H1 (cell line): Measurements from ENCODE around the gene HS2ST1. TPM values are rescaled to one million over a fixed set of nuclear protein-coding genes. Genes with fewer than 3 reads are reported as not detected.

ENCODE experiments used
- CTCF ChIA-PET: fragments of 300-600 bp; sonication (Branson Sonifier 250); formaldehyde crosslinking; loops from one replicate; lab custom pipeline; 2021; ENCODE audit not compliant: partially characterized antibody; lab: Charles Lee
- POLR2A ChIA-PET: fragments of 300-600 bp; sonication (Branson Sonifier 250); formaldehyde crosslinking; loops from one replicate; lab custom pipeline; 2021; ENCODE audit warnings: inconsistent platforms; ENCODE audit not compliant: partially characterized antibody; lab: Charles Lee
- DNase-seq, 2 experiments: peaks; one replicate each; pipeline versions ENCODE4 v3.0.0 to v3.0.0-alpha.2; 2010 to 2022; ENCODE audit warnings: low spot score in 2 of 2, low read depth in 1 of 2, mixed read lengths in 1 of 2
- FAIRE-seq: peaks from 2 replicates; lab custom pipeline; 2011; peaks lifted over from hg19 to GRCh38; lab: Jason Lieb, UNC
- H2AFZ ChIP-seq: 2 replicates; pipeline ENCODE4 v1.8.1; 2012; ENCODE audit warnings: low read length, inconsistent platforms
- H2AK5ac ChIP-seq: 2 replicates; pipeline ENCODE4 v1.6.1; 2013; ENCODE audit warnings: low read depth, low read length
- H2BK120ac ChIP-seq: replicated peaks from 2 replicates; pipeline ENCODE3; 2013; ENCODE audit warnings: low read depth, low read length, inconsistent platforms
- H2BK12ac ChIP-seq: 2 replicates; pipeline ENCODE4 v1.6.1; 2013; ENCODE audit warnings: low read depth, low read length
- H2BK15ac ChIP-seq: 2 replicates; pipeline ENCODE4 v1.6.1; 2013; ENCODE audit warnings: low read length
- H2BK20ac ChIP-seq: 2 replicates; pipeline ENCODE4 v1.6.1; 2013; ENCODE audit warnings: low read length
- H2BK5ac ChIP-seq: 2 replicates; pipeline ENCODE4 v1.6.1; 2013; ENCODE audit warnings: low read depth, low read length
- H3K14ac ChIP-seq: 2 replicates; pipeline ENCODE4 v1.6.1; 2013; ENCODE audit warnings: inconsistent platforms; ENCODE audit not compliant: insufficient read length
- H3K18ac ChIP-seq: 2 replicates; pipeline ENCODE4 v1.6.1; 2013; ENCODE audit warnings: low read length; ENCODE audit errors: extremely low read depth
- H3K23ac ChIP-seq: 2 replicates; pipeline ENCODE4 v1.6.1; 2013; ENCODE audit warnings: inconsistent platforms; ENCODE audit not compliant: insufficient read length
- H3K23me2 ChIP-seq: 2 replicates; pipeline ENCODE4 v1.6.1; 2013; ENCODE audit warnings: low read depth, low read length
- H3K27ac ChIP-seq: 2 replicates; pipeline ENCODE4 v1.6.1; 2011; ENCODE audit warnings: low read depth, low read length, inconsistent platforms
- H3K27me3 ChIP-seq, 4 experiments: replicated peaks in 1 of 4; 1 replicate in 1 of 4; 2 replicates in 3 of 4; pipeline versions ENCODE4 v1.6.1 to v1.8.1; 2011 to 2013; ENCODE audit warnings: low read length in 3 of 4, mild to moderate bottlenecking in 3 of 4, inconsistent platforms in 2 of 4, mixed read lengths in 2 of 4, moderate library complexity in 1 of 4; ENCODE audit not compliant: control insufficient read depth in 3 of 4, insufficient read depth in 3 of 4; ENCODE audit errors: extremely low read depth in 1 of 4
- H3K36me3 ChIP-seq, 4 experiments: 2 replicates each; pipeline versions ENCODE4 v1.6.1 to v1.8.1; 2011 to 2013; ENCODE audit warnings: mild to moderate bottlenecking in 4 of 4, low read length in 3 of 4, moderate library complexity in 2 of 4, control low read depth in 1 of 4, inconsistent platforms in 1 of 4; ENCODE audit not compliant: insufficient read depth in 4 of 4, control insufficient read depth in 2 of 4
- H3K4ac ChIP-seq: replicated peaks from 2 replicates; pipeline ENCODE3; 2013; ENCODE audit warnings: low read length, low read depth, mixed read lengths, inconsistent platforms; ENCODE audit not compliant: insufficient read length
- H3K4me1 ChIP-seq, 4 experiments: replicated peaks in 1 of 4; 1 replicate in 1 of 4; 2 replicates in 3 of 4; pipeline versions ENCODE4 v1.6.1 to v1.8.1; 2011 to 2013; ENCODE audit warnings: low read length in 3 of 4, inconsistent platforms in 2 of 4, mixed read lengths in 1 of 4; ENCODE audit not compliant: insufficient read depth in 4 of 4, control insufficient read depth in 3 of 4
- H3K4me2 ChIP-seq, 2 experiments: 2 replicates each; pipeline versions ENCODE4 v1.6.1 to v1.8.1; 2011 to 2013; ENCODE audit warnings: low read depth in 2 of 2, low read length in 2 of 2, control low read depth in 1 of 2, inconsistent platforms in 1 of 2, mild to moderate bottlenecking in 1 of 2; ENCODE audit not compliant: insufficient read depth in 1 of 2
- H3K4me3 ChIP-seq, 4 experiments: fragments of 200-600, 300-600 bp in 1 of 4; sonication (generic), shearing (Covaris generic), sonication (Bioruptor Twin) in 1 of 4; 2 replicates each; pipeline versions ENCODE4 v1.5.1 to v1.8.1; 2011 to 2016; ENCODE audit warnings: low read length in 4 of 4, low read depth in 3 of 4, control low read depth in 2 of 4, inconsistent platforms in 2 of 4, mild to moderate bottlenecking in 2 of 4, mixed read lengths in 1 of 4, moderate library complexity in 1 of 4; ENCODE audit not compliant: insufficient read depth in 2 of 4; ENCODE audit errors: extremely low read depth in 1 of 4
- H3K56ac ChIP-seq: replicated peaks from 2 replicates; pipeline ENCODE3; 2013; ENCODE audit warnings: low read depth, mild to moderate bottlenecking, mixed read lengths, low read length, inconsistent platforms; ENCODE audit not compliant: insufficient read length
- H3K79me1 ChIP-seq: 2 replicates; pipeline ENCODE4 v1.6.1; 2013; ENCODE audit warnings: low read depth, low read length, control low read depth
- H3K79me2 ChIP-seq, 2 experiments: 2 replicates each; pipeline versions ENCODE4 v1.6.1 to v1.8.1; 2012 to 2013; ENCODE audit warnings: low read length in 2 of 2, mild to moderate bottlenecking in 2 of 2, inconsistent platforms in 1 of 2; ENCODE audit not compliant: insufficient read depth in 2 of 2, control insufficient read depth in 1 of 2
- H3K9ac ChIP-seq, 4 experiments: replicated peaks in 1 of 4; 1 replicate in 1 of 4; 2 replicates in 3 of 4; pipeline versions ENCODE4 v1.6.1 to v1.8.1; 2011 to 2013; ENCODE audit warnings: low read depth in 3 of 4, low read length in 3 of 4, control low read depth in 2 of 4, mild to moderate bottlenecking in 2 of 4, moderate library complexity in 2 of 4, inconsistent platforms in 1 of 4; ENCODE audit errors: extremely low read depth in 1 of 4
- H3K9me3 ChIP-seq, 2 experiments: 2 replicates each; pipeline versions ENCODE4 v1.6.1 to v1.8.1; 2012 to 2013; ENCODE audit warnings: mild to moderate bottlenecking in 2 of 2, moderate library complexity in 2 of 2, control low read depth in 1 of 2, inconsistent platforms in 1 of 2, low read depth in 1 of 2, low read length in 1 of 2, mixed read lengths in 1 of 2; ENCODE audit not compliant: insufficient read depth in 2 of 2
- H4K20me1 ChIP-seq, 2 experiments: replicated peaks in 1 of 2; 2 replicates each; pipeline versions ENCODE3 to v1.8.1; 2011 to 2013; ENCODE audit warnings: inconsistent platforms in 2 of 2, low read length in 2 of 2, mild to moderate bottlenecking in 1 of 2; ENCODE audit not compliant: insufficient read depth in 2 of 2, control insufficient read depth in 1 of 2
- H4K5ac ChIP-seq: 2 replicates; pipeline ENCODE4 v1.6.1; 2013; ENCODE audit warnings: low read length, low read depth, mixed read lengths, inconsistent platforms; ENCODE audit not compliant: insufficient read length
- H4K8ac ChIP-seq: 2 replicates; pipeline ENCODE4 v1.8.0; 2013; ENCODE audit warnings: mild to moderate bottlenecking, moderate library complexity, low read length, inconsistent platforms; ENCODE audit not compliant: insufficient read depth; ENCODE audit errors: extremely low read depth
- H4K91ac ChIP-seq: replicated peaks from 2 replicates; pipeline ENCODE3; 2013; ENCODE audit warnings: low read length, mixed read lengths, inconsistent platforms; ENCODE audit not compliant: insufficient read length
- CBX5 ChIP-seq: fragments of 300-800, 300-1000 bp; sonication (generic); IDR thresholded peaks from 2 replicates; pipeline ENCODE4 v1.7.1; 2016; ENCODE audit warnings: antibody characterized with exemption, low read length, low read depth
- CREB1 ChIP-seq: IDR thresholded peaks from 2 replicates; pipeline ENCODE4 v1.6.1; 2012; ENCODE audit warnings: inconsistent platforms
- EZH2 ChIP-seq: fragments of 200-600 bp; sonication (generic); IDR thresholded peaks from 2 replicates; pipeline ENCODE4 v1.7.1; 2012; ENCODE audit warnings: low read depth, mild to moderate bottlenecking, moderate library complexity, low read length, inconsistent platforms; ENCODE audit not compliant: severe bottlenecking
- GTF2F1 ChIP-seq: IDR thresholded peaks from 2 replicates; pipeline ENCODE4 v1.6.1; 2012; ENCODE audit warnings: low read depth, low read length, improper control_type of control experiment, borderline replicate concordance
- JUND ChIP-seq: IDR thresholded peaks from 2 replicates; pipeline ENCODE4 v1.6.1; 2011; ENCODE audit warnings: mild to moderate bottlenecking, improper control_type of control experiment, low read length
- SUZ12 ChIP-seq: fragments of 200-600 bp; sonication (generic); IDR thresholded peaks from 2 replicates; pipeline ENCODE4 v1.6.1; 2012; ENCODE audit warnings: mild to moderate bottlenecking, inconsistent platforms, low read length, moderate library complexity, mixed read lengths
- WGBS, 2 experiments: shearing (Covaris generic) in 1 of 2; methylation state at CpG; one replicate each; pipeline versions ENCODE4 v1.1.6 to v1.1.7; 2013 to 2015; ENCODE audit warnings: low lambda C conversion rate in 2 of 2, mixed read lengths in 2 of 2, inconsistent platforms in 1 of 2, low coverage in 1 of 2, missing lambda C conversion rate in 1 of 2; ENCODE audit not compliant: insufficient replicate concordance in 2 of 2, insufficient coverage in 1 of 2, insufficient read length in 1 of 2; ENCODE audit errors: extremely low coverage in 1 of 2, missing lambda C conversion rate in 1 of 2; 5-methylcytosine and 5-hydroxymethylcytosine counted together
- polyA plus RNA-seq, 7 experiments: library from polyadenylated mRNA; depleted of rRNA in 3 of 7; stranded (reverse) in 5 of 7; unstranded in 2 of 7; fragments of >200 nt in 5 of 7; fragments of 200-250 nt in 2 of 7; gene quantifications; 1 replicate in 5 of 7; 2 replicates in 1 of 7; 4 replicates in 1 of 7; pipeline versions ENCODE4 v1.2.1 to v1.2.3, GENCODE V29; 2011 to 2013; ENCODE audit warnings: missing spikeins in 2 of 7, mixed read lengths in 2 of 7
- total RNA-seq: library from RNA; stranded (reverse); fragmentation: NEBNext Ultra II Directional; extraction: Animal tissue kit (Norgen Biotek cat#: 25700); gene quantifications from 2 replicates; pipeline ENCODE4 v1.2.1, GENCODE V29; 2021

Gene HS2ST1
- total and polyA plus RNA-seq, 2 of the 8 experiments (the other 6 are each of a cell fraction or from before 2014, with no cell fraction given), result 5.2 to 28.3 TPM

- H3K18ac ChIP-seq, result no peak overlapping the region
- H4K91ac ChIP-seq, result no peak overlapping the region
- H2AFZ ChIP-seq, result no peak overlapping the region
- no peaks in the 10 kb centered on the region for H3K9me3 ChIP-seq
- H3K23ac ChIP-seq, result no peak overlapping the region
- H2AK5ac ChIP-seq, result no peak overlapping the region
- H3K36me3 ChIP-seq, result no peaks in the 10 kb centered on the region
- no peaks in the 10 kb centered on the region for H3K23me2 ChIP-seq
- no peak overlapping the region for H4K8ac ChIP-seq
- ChIA-PET CTCF (interaction anchor here (0.9 to 2.6 kb wide), 4 partner anchors 8 to 260 kb away, joined by 3 to 9 read pairs (median 4); no protein-coding TSS in a partner anchor), POLR2A (no interaction called here)
- no peak overlapping the region for H3K4me2 ChIP-seq
- H3K14ac ChIP-seq, result no peak overlapping the region
- no peak overlapping the region for H2BK20ac ChIP-seq
- no peaks in the 10 kb centered on the region for H4K20me1 ChIP-seq
- no peaks in the 10 kb centered on the region for H3K79me1 ChIP-seq
- DNase-seq, result no peak
- H3K27me3 ChIP-seq, result no peaks in the 10 kb centered on the region
- no peak overlapping the region for H3K56ac ChIP-seq
- 91% methylated on average over 4 of the region's 4 CpGs; no CpG with 5 or more reads in 1 of the 2 experiments for WGBS, 2 experiments
- H2BK120ac ChIP-seq, result no peak overlapping the region
- H4K5ac ChIP-seq, result no peak overlapping the region
- no peak overlapping the region for H3K4me3 ChIP-seq
- H2BK5ac ChIP-seq, result no peak overlapping the region
- H3K9ac ChIP-seq, result no peak overlapping the region
- H3K79me2 ChIP-seq, result no peaks in the 10 kb centered on the region
- H2BK15ac ChIP-seq, result no peak overlapping the region
- H3K4ac ChIP-seq, result no peak overlapping the region
- H3K27ac ChIP-seq, result no peak overlapping the region
- no peaks in the 10 kb centered on the region for H3K4me1 ChIP-seq
- TF ChIP-seq JUND, result no peak
- TF ChIP-seq SUZ12, result no peak
- no peak for TF ChIP-seq CREB1
- TF ChIP-seq EZH2, result no peak
- TF ChIP-seq GTF2F1, result no peak
- TF ChIP-seq CBX5, result no peak
- TF ChIP-seq, all 59 proteins: peak for 0
- H2BK12ac ChIP-seq, result no peak overlapping the region
- FAIRE-seq, result no peak
Measured at GRCh38 chr1:87093286-87093685, 178.9 kb downstream of the HS2ST1 start.
